DOHH2 (cell line): ENCODE data around the gene INF2.
"Not testable (repeated sequence)": the region's sequence is repeated elsewhere in the genome, so short reads cannot be mapped to it uniquely, and the experiment has no call there.

ENCODE experiments used
- H3F3A ChIP-seq: fragments of 200-600 bp; sonication (generic), shearing (Covaris generic); 2 replicates; pipeline ENCODE4 v1.6.0; 2016; ENCODE audit warnings: antibody characterized with exemption, mild to moderate bottlenecking; ENCODE audit not compliant: control insufficient read depth, insufficient read depth
- H3K27ac ChIP-seq: fragments of 200-600 bp; sonication (generic); 2 replicates; pipeline ENCODE4 v1.5.1; 2014; ENCODE audit warnings: low read depth, mild to moderate bottlenecking, low read length, moderate library complexity
- H3K27me3 ChIP-seq: fragments of 200-600 bp; sonication (generic); 2 replicates; pipeline ENCODE4 v1.6.1; 2014; ENCODE audit warnings: mild to moderate bottlenecking, low read length, mixed read lengths; ENCODE audit not compliant: control insufficient read depth
- H3K36me3 ChIP-seq: fragments of 200-600 bp; sonication (generic); 2 replicates; pipeline ENCODE4 v1.6.1; 2014; ENCODE audit warnings: mild to moderate bottlenecking, low read length, moderate library complexity, mixed read lengths; ENCODE audit not compliant: control insufficient read depth
- H3K4me1 ChIP-seq: fragments of 200-600 bp; sonication (generic); 2 replicates; pipeline ENCODE4 v1.6.1; 2014; ENCODE audit warnings: mild to moderate bottlenecking, low read length, mixed read lengths; ENCODE audit not compliant: control insufficient read depth
- H3K4me2 ChIP-seq: fragments of 200-600 bp; sonication (generic); 2 replicates; pipeline ENCODE4 v1.6.0; 2014; ENCODE audit warnings: mild to moderate bottlenecking, low read length, moderate library complexity
- H3K4me3 ChIP-seq: fragments of 200-600 bp; sonication (generic); 2 replicates; pipeline ENCODE4 v1.5.1; 2014; ENCODE audit warnings: mild to moderate bottlenecking, low read length, mixed read lengths
- H3K79me2 ChIP-seq: fragments of 200-600 bp; sonication (generic); 2 replicates; pipeline ENCODE4 v1.6.1; 2014; ENCODE audit warnings: mild to moderate bottlenecking, low read length, mixed read lengths; ENCODE audit not compliant: control insufficient read depth
- H3K9me2 ChIP-seq: fragments of 200-600 bp; sonication (generic); replicated peaks from 2 replicates; pipeline ENCODE4 v1.6.1; 2014; ENCODE audit warnings: mild to moderate bottlenecking, low read length, mixed read lengths; ENCODE audit not compliant: control insufficient read depth
- H3K9me3 ChIP-seq: fragments of 200-600 bp; sonication (generic); 2 replicates; pipeline ENCODE4 v1.6.1; 2014; ENCODE audit warnings: antibody characterized with exemption, low read length, mixed read lengths; ENCODE audit not compliant: control insufficient read depth, insufficient read depth
- H4K20me1 ChIP-seq: fragments of 200-600 bp; sonication (generic); 2 replicates; pipeline ENCODE4 v1.6.0; 2014; ENCODE audit warnings: low read depth, mild to moderate bottlenecking, antibody characterized with exemption, low read length, moderate library complexity; ENCODE audit not compliant: control insufficient read depth, insufficient read depth
- EZH2phosphoT487 ChIP-seq: fragments of 200-600 bp; sonication (generic); IDR thresholded peaks from 2 replicates; pipeline ENCODE4 v1.6.1; 2017; ENCODE audit warnings: borderline replicate concordance, mild to moderate bottlenecking, antibody characterized with exemption, low read length, moderate library complexity, mixed read lengths
- TF ChIP-seq, protein P1 (sequence below): fragments of 200-600 bp; sonication (generic); IDR thresholded peaks from one replicate; pipeline ENCODE4 v1.5.1; 2014; ENCODE audit warnings: antibody characterized with exemption, mild to moderate bottlenecking, low read depth, low read length; ENCODE audit not compliant: poor library complexity, severe bottlenecking

The INF2 gene

DNA sequence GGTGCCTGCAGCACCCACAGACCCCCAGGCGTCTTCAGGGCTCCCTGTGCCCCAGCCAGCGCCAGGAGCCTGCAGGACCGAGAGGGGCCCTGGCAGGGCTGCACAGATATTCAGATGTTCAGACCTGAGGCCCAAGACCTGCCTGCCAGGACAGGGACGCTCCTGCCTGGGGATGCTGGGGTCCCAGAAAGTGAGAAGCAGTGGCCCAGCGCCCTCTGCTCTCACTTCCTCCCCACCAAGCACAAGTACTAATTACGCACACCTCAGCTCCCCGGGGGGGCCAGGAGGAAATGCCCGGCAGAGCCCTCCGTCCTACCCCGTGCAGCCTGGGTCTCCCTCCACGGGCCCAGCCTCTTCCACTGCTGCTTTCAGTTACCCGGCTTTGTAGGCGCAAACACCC is 28.8 kb upstream of the INF2 start:
- Histone ChIP-seq H3F3A (peaks cover 55% of the 10 kb centered on the region), H3K9me3 (peaks cover 4% of the 10 kb centered on the region; the same call in 1 of the 2 replicates), H3K27ac (peak overlapping the region; percentile 100), H4K20me1 (no peaks in the 10 kb centered on the region), H3K9me2 (no peaks in the 10 kb centered on the region), H3K4me2 (peak overlapping the region; percentile 97), H3K36me3 (peaks cover 8% of the 10 kb centered on the region), H3K4me3 (peak overlapping the region; percentile 73), H3K4me1 (peaks cover 88% of the 10 kb centered on the region), H3K79me2 (no peaks in the 10 kb centered on the region), H3K27me3 (no peaks in the 10 kb centered on the region)
- TF ChIP-seq, protein P1, sequence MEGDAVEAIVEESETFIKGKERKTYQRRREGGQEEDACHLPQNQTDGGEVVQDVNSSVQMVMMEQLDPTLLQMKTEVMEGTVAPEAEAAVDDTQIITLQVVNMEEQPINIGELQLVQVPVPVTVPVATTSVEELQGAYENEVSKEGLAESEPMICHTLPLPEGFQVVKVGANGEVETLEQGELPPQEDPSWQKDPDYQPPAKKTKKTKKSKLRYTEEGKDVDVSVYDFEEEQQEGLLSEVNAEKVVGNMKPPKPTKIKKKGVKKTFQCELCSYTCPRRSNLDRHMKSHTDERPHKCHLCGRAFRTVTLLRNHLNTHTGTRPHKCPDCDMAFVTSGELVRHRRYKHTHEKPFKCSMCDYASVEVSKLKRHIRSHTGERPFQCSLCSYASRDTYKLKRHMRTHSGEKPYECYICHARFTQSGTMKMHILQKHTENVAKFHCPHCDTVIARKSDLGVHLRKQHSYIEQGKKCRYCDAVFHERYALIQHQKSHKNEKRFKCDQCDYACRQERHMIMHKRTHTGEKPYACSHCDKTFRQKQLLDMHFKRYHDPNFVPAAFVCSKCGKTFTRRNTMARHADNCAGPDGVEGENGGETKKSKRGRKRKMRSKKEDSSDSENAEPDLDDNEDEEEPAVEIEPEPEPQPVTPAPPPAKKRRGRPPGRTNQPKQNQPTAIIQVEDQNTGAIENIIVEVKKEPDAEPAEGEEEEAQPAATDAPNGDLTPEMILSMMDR, result no peak
- no peak for TF ChIP-seq EZH2phosphoT487

DNA sequence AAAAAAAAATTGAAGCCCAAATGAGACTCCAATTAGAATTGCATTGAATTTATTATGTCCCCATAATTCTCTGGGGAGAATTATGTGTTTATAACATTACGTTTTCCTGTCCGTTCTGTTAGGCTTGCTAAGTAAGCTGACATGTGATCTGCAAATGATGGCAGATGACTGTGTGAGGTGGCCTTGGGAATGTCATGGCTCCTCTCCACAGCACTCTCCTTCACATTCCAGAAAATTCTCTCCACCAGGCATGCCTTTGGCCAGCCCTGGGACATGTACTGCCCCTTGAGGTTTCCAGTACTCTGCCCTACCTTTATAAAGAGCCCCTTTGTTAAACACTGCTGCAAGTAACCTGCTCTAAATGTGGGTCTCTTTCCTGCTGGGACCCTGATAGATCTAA is 28.3 kb upstream of the INF2 start:
- H3K9me2 ChIP-seq, result no peaks in the 10 kb centered on the region
- no peaks in the 10 kb centered on the region for H3K27me3 ChIP-seq
- H3K79me2 ChIP-seq, result no peaks in the 10 kb centered on the region
- H3K27ac ChIP-seq, result peak overlapping the region; percentile 100
- peaks cover 50% of the 10 kb centered on the region for H3F3A ChIP-seq
- H3K4me3 ChIP-seq, result peak overlapping the region; percentile 73
- H4K20me1 ChIP-seq, result no peaks in the 10 kb centered on the region
- peaks cover 8% of the 10 kb centered on the region for H3K36me3 ChIP-seq
- H3K4me1 ChIP-seq, result peaks cover 88% of the 10 kb centered on the region
- no peak for TF ChIP-seq EZH2phosphoT487
- TF ChIP-seq, protein P1, result no peak
- peaks cover 3% of the 10 kb centered on the region; the same call in 1 of the 2 replicates for H3K9me3 ChIP-seq
- H3K4me2 ChIP-seq, result peak overlapping the region; percentile 97

DNA sequence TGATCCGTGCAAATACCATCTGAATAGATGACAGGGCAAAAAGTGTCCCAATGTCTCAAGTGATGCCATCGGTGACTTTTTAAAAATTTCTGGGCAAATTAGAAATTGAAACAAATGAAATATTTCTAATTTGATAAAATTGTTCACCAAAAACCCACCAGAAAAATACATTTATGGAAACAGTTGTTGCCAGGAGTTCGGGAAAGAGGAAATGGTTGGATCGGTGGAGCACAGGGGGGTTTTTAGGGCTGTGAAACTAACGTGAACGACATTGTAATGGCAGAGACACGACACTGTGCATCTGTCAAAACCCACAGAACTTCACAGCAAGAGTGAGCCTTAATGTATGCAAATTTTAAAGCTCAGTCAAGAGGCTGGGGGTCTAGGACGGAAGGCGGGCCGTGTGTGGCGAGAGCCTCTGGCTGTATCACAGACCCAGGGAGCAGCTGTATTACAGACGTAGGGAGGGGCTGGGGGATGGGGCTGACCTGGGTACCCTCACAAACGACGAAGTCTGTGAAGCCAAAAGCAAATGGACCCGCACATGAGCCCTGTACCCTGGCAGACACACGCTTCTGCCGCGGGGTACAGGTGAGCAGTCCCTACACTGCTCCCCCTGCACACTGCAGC is 27.8 kb upstream of the INF2 start:
- Histone ChIP-seq H3K4me2 (peak overlapping the region; percentile 97), H3K27ac (peak overlapping the region; percentile 100), H3K4me3 (peak overlapping the region; percentile 73), H3K4me1 (peaks cover 87% of the 10 kb centered on the region), H3F3A (peaks cover 46% of the 10 kb centered on the region)
- not testable (repeated sequence) for H3K27me3 ChIP-seq, H3K9me3 ChIP-seq, H4K20me1 ChIP-seq, H3K36me3 ChIP-seq, H3K79me2 ChIP-seq, H3K9me2 ChIP-seq

DNA sequence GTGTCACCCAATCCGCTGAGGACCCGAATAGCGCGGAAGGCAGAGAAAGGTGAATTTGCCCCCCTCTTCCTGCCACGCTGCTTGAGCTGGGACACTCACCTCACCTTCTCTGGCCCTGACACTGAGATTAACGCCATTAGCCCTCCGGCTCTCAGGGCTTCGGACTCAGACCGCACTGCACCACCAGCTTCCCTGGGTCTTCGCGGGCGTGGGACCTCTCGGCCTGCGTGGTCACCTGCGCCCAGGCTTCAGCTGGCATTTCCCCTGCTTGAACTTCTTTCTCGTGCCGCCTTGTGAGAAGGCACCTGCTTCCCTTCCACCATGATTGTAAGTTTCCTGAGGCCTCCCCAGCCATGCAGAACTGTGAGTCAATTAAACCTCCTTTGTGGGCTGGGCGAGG is 26.9 kb upstream of the INF2 start:
- H3K36me3 ChIP-seq, H4K20me1 ChIP-seq, H3K9me2 ChIP-seq, H3K4me3 ChIP-seq, H3K27ac ChIP-seq, H3K4me2 ChIP-seq, H3K79me2 ChIP-seq, H3K9me3 ChIP-seq, H3K27me3 ChIP-seq: not testable (repeated sequence)
- H3K4me1 ChIP-seq, result peaks cover 79% of the 10 kb centered on the region
- H3F3A ChIP-seq, result peaks cover 43% of the 10 kb centered on the region
